ENCODE results near the gene SPTBN4.

GRCh38 chr19:40419066-40419612 lies 47.7 kb upstream of the SPTBN4 start:
- TF ChIP-seq EP300 (IDR thresholded peaks at IDR 0.05) (no peak), CTCF (IDR thresholded peaks at IDR 0.05) (no peak)

All from gastroesophageal sphincter (tissue), 3 donors.